ENCODE data around the gene EPHB1.

The EPHB1 gene

DNA sequence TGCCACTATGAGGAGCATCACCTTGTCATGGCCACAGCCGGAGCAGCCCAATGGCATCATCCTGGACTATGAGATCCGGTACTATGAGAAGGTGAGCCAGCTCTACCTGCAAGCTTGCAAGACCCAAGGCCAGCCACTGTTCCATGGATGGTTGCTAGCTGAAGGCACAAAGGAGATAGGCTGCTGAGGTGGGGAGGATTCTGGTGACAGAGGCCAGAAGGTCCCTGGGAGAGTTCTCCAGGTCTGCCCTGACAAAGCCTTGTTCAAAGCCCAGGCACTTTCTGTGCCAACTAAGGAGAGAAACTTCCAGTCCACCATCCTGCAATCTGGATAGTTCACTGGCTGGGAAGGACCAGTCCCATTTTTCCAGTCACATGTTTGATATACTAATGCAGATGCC lies 359.1 kb downstream of the EPHB1 start:
- Histone ChIP-seq H3K9ac (ENCODE audit: low read length) (no peak overlapping the region), H3K36me3 (ENCODE audit: control insufficient read depth, insufficient read depth, low read length) (no peaks in the 10 kb centered on the region), H3K27me3 (ENCODE audit: control insufficient read depth, insufficient read depth, low read length) (no peaks in the 10 kb centered on the region), H3K4me1 (ENCODE audit: control insufficient read depth, insufficient read depth, low read length) (no peaks in the 10 kb centered on the region), H3K27ac (ENCODE audit: low read depth, low read length) (no peak overlapping the region), H3K4me3 (ENCODE audit: low read length) (no peak overlapping the region)

DNA sequence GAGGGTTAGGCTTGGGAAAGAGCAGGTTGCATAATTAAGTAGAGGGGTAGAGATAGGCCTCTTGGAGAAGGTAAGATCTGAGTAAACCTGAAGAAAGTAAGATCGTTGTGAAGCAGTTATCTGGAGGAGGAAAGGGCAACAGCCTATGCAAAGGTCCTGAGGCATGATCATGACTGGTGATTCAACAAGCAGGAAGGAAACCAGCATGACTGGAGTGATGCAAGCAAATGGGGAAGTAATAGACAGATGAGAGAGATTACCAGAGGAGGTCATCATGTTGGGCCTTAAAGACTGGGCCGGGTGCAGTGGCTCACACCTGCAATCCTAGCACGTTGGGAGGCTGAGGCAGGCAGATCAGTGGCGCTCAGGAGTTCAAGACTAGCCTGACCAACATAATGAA lies 360.2 kb downstream of the EPHB1 start:
- Histone ChIP-seq H3K9ac (ENCODE audit: low read length) (no peak overlapping the region), H3K27me3 (ENCODE audit: control insufficient read depth, insufficient read depth, low read length) (no peaks in the 10 kb centered on the region), H3K27ac (ENCODE audit: low read depth, low read length) (no peak overlapping the region), H3K4me3 (ENCODE audit: low read length) (no peak overlapping the region), H3K4me1 (ENCODE audit: control insufficient read depth, insufficient read depth, low read length) (no peaks in the 10 kb centered on the region), H3K36me3 (ENCODE audit: control insufficient read depth, insufficient read depth, low read length) (no peaks in the 10 kb centered on the region)

DNA sequence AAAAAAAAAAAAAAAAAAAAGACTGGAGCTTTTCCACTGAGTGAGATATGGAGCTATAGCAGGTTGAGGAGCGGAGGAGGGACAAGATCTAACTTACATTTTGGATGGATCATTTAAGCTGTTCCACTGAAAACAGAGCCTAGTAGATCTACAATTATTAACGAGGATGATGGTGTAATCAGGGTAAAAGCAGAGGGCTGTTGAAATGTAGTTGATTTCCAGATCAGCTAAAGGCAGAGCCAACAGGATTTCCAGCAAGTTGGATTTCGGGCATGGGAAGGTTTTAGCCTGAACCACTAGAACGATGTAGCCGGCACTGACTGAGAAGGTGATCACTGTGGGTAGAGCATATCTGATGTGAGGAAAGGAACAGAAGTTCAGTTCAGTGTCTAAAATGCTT lies 360.7 kb downstream of the EPHB1 start:
- Histone ChIP-seq H3K4me1 (ENCODE audit: control insufficient read depth, insufficient read depth, low read length) (no peaks in the 10 kb centered on the region), H3K27ac (ENCODE audit: low read depth, low read length) (no peak overlapping the region), H3K36me3 (ENCODE audit: control insufficient read depth, insufficient read depth, low read length) (no peaks in the 10 kb centered on the region), H3K27me3 (ENCODE audit: control insufficient read depth, insufficient read depth, low read length) (no peaks in the 10 kb centered on the region), H3K9ac (ENCODE audit: low read length) (no peak overlapping the region), H3K4me3 (ENCODE audit: low read length) (no peak overlapping the region)

DNA sequence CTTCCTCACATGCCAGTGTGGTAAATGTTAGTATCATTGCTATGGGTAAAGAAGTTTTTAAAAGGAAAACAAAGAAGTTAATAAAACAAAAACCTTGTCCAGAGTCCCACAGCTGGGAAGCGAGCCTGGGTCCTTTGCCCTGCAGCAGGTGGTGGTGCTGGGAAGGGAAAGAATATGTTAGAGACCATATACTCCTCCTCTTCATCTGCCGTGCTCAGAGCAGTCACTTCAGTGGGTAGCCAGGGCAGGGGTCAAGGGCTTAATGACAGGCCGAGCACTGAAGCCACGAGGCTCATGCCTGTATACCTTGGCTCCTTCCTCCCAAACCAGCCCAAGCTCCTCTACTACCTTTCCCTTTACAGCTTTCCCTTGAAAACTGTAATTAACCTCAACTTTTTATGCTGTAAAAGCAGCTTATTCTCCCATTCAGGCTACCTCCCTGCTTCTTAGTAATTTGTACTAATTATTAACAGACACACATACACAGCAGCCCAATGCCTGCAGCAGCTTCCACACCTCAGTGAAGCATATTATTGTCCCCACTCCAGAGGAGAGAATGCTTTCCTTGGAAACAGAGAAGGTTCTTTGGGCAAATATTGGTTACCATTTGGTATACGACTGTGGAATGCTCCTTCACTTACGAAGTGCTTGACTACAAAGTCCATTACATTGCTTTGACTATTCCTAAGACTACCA lies 362.1 kb downstream of the EPHB1 start:
- Histone ChIP-seq H3K27me3 (ENCODE audit: control insufficient read depth, insufficient read depth, low read length) (no peaks in the 10 kb centered on the region), H3K4me3 (ENCODE audit: low read length) (no peak overlapping the region), H3K36me3 (ENCODE audit: control insufficient read depth, insufficient read depth, low read length) (no peaks in the 10 kb centered on the region), H3K4me1 (ENCODE audit: control insufficient read depth, insufficient read depth, low read length) (no peaks in the 10 kb centered on the region), H3K9ac (ENCODE audit: low read length) (no peak overlapping the region), H3K27ac (ENCODE audit: low read depth, low read length) (no peak overlapping the region)

DNA sequence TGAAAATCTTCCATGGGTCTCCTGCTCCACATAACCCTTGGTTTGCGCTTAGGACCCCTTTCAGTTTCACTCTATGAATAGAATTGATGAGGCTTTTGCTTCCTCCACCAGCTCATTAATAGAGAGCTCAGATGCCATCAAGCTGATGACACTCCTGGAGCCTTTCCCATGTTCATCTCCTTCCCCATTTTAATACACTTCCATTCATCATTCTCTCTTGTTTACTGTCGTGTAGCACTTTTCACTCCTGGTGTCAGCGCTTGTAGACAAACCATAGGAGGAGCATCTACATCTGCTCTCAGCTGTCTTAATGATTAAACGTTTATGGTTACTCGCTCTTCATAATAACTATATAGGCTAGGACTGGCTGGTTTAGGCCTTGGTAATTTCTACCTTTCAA lies 363.5 kb downstream of the EPHB1 start:
- no peak overlapping the region for H3K4me3 ChIP-seq (ENCODE audit: low read length)
- no peaks in the 10 kb centered on the region for H3K27me3 ChIP-seq (ENCODE audit: control insufficient read depth, insufficient read depth, low read length)
- H3K9ac ChIP-seq (ENCODE audit: low read length), result no peak overlapping the region
- no peaks in the 10 kb centered on the region for H3K36me3 ChIP-seq (ENCODE audit: control insufficient read depth, insufficient read depth, low read length)
- H3K4me1 ChIP-seq (ENCODE audit: control insufficient read depth, insufficient read depth, low read length), result no peaks in the 10 kb centered on the region
- no peak overlapping the region for H3K27ac ChIP-seq (ENCODE audit: low read depth, low read length)

DNA sequence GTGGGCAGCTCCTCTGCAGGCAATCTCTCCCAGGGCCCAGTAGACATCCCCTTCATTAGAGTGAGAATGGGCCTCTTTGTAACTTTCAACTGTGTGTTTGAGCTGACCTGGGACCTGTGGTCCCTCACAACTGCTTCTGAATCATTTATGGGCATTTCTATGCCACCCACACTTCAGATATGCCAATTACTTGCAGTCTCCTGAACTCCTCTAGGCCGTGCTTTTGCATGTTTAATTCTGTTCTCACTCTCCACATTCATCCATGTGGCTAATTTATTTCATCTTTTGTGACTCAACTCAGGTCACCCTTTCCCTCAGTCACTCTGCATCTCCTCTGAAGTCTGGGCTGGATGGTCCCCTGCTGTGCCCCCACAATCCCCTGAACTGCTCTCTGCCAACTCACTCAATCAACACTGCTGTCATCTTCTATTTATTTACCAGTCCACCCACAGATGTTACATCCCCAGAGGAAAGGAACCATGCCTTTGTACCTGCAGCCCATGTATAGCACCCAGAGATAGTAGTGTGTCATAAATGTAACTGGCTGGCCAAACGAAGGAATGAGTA lies 364.7 kb downstream of the EPHB1 start:
- Histone ChIP-seq H3K36me3 (ENCODE audit: control insufficient read depth, insufficient read depth, low read length) (no peaks in the 10 kb centered on the region), H3K27ac (ENCODE audit: low read depth, low read length) (no peak overlapping the region), H3K27me3 (ENCODE audit: control insufficient read depth, insufficient read depth, low read length) (no peaks in the 10 kb centered on the region), H3K9ac (ENCODE audit: low read length) (no peak overlapping the region), H3K4me3 (ENCODE audit: low read length) (no peak overlapping the region), H3K4me1 (ENCODE audit: control insufficient read depth, insufficient read depth, low read length) (no peaks in the 10 kb centered on the region)

DNA sequence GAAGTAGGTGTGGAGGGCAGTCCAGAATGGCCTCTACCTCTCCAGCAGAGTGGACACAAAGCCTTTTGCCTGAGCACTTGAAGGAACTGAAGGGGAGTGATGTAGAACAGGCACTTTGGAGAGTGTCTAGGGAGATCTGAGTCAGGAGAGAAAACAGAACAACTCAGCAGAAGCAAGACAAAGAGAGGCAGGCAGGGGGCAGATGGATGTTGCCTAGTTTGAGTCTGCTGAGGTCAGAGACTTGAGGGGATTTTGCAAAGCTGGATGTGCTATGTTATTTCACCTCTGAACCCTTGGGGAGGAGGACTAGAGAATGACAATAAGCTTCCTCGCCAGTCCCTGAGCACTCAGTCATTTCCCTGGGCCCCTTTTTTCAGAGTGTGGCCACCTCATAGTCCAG lies 366.4 kb downstream of the EPHB1 start:
- Histone ChIP-seq H3K4me1 (ENCODE audit: control insufficient read depth, insufficient read depth, low read length) (no peaks in the 10 kb centered on the region), H3K36me3 (ENCODE audit: control insufficient read depth, insufficient read depth, low read length) (no peaks in the 10 kb centered on the region), H3K27ac (ENCODE audit: low read depth, low read length) (no peak overlapping the region), H3K9ac (ENCODE audit: low read length) (no peak overlapping the region), H3K27me3 (ENCODE audit: control insufficient read depth, insufficient read depth, low read length) (no peaks in the 10 kb centered on the region), H3K4me3 (ENCODE audit: low read length) (no peak overlapping the region)

DNA sequence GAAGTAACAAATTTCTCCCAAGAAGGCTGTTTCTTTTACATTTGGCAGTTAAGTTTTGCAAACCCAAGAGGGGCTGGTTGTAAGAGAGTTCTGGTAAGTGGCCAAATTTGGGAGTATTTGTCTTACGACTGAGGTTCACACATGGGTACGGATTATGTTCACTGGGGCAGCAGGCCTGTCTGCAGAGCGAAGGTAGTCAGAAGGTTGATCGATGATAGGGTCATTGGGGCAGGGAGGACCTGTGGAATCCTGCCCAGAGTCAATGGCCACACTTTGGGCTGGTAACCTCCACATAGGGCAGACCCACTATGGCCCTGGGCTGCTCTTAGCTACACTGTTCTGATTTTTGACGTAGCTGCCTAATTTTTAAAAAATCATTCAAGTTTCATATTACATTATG lies 368.6 kb downstream of the EPHB1 start:
- Histone ChIP-seq H3K4me3 (ENCODE audit: low read length) (no peak overlapping the region), H3K9ac (ENCODE audit: low read length) (no peak overlapping the region), H3K27ac (ENCODE audit: low read depth, low read length) (no peak overlapping the region), H3K27me3 (ENCODE audit: control insufficient read depth, insufficient read depth, low read length) (no peaks in the 10 kb centered on the region), H3K36me3 (ENCODE audit: control insufficient read depth, insufficient read depth, low read length) (no peaks in the 10 kb centered on the region), H3K4me1 (ENCODE audit: control insufficient read depth, insufficient read depth, low read length) (no peaks in the 10 kb centered on the region)

DNA sequence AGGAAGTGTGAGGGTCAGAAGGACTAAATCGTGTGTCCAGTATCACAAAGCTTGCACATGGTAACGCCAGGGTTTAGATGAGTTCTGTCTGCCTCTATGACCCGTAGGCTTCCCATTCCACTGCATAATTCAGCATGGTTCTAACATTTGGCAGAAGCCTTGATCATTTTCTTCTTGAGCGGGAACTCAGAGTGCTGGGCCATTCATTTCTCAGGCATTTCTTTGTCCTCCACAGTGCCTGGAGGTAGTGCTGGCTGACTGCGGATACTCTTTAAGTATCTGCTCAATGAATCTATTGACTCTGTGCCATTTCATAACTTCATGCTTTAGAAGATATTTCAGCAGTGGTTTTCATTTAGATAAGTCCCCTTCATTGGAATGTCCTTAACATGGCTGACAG lies 370.2 kb downstream of the EPHB1 start:
- no peaks in the 10 kb centered on the region for H3K27me3 ChIP-seq (ENCODE audit: control insufficient read depth, insufficient read depth, low read length)
- no peak overlapping the region for H3K4me3 ChIP-seq (ENCODE audit: low read length)
- H3K9ac ChIP-seq (ENCODE audit: low read length), result no peak overlapping the region
- H3K36me3 ChIP-seq (ENCODE audit: control insufficient read depth, insufficient read depth, low read length), result no peaks in the 10 kb centered on the region
- H3K4me1 ChIP-seq (ENCODE audit: control insufficient read depth, insufficient read depth, low read length), result no peaks in the 10 kb centered on the region
- H3K27ac ChIP-seq (ENCODE audit: low read depth, low read length), result no peak overlapping the region

DNA sequence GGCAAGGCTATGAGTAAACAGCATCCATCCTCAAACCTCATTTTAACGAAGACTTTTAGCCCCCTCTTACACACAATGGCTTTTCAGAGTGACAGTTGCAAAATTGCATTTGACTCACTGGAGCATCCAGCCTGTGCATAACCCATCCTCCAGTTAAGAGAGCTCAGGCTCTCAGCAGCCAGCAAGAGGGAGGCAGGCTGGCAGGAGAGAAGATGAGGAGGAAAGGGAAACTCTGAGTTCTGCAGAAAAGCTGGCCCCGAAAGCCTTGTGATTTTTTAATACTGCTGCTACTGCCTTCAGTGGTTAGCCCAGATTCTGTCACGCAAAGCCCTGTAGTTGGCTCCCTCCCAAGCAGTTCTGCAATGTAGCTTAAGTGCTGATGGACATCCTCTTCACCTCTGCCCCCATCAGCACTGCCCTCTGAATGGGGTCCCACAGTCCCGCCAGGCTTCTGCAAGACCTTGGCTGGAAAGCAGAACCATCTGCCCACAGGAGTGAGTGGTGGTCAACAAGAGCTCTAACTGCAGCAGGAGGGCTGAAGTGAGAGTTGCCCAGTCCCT lies 371.3 kb downstream of the EPHB1 start:
- no peak overlapping the region for H3K4me3 ChIP-seq (ENCODE audit: low read length)
- no peaks in the 10 kb centered on the region for H3K27me3 ChIP-seq (ENCODE audit: control insufficient read depth, insufficient read depth, low read length)
- H3K4me1 ChIP-seq (ENCODE audit: control insufficient read depth, insufficient read depth, low read length), result no peaks in the 10 kb centered on the region
- H3K36me3 ChIP-seq (ENCODE audit: control insufficient read depth, insufficient read depth, low read length), result no peaks in the 10 kb centered on the region
- no peak overlapping the region for H3K27ac ChIP-seq (ENCODE audit: low read depth, low read length)
- no peak overlapping the region for H3K9ac ChIP-seq (ENCODE audit: low read length)

DNA sequence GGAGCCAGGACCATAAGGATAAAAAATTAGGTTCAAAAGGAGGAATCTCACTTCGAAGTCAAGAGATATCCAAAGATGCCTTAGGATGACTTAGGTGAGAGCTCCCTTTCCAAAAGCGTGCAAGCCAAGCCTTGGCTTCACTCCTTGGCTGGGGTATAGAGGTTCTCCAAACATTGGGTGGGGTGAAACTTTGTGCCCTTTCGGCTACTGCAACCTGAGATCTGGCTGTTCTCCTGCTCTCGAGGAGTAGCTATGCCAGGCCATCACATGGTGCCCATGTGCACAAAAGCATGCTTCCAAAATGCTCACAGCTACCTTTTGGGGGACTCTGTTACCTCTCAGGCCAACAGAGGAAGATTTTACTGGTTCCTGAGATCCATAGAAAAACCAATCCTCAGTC lies 373.8 kb downstream of the EPHB1 start:
- Histone ChIP-seq H3K9ac (ENCODE audit: low read length) (no peak overlapping the region), H3K27ac (ENCODE audit: low read depth, low read length) (no peak overlapping the region), H3K36me3 (ENCODE audit: control insufficient read depth, insufficient read depth, low read length) (no peaks in the 10 kb centered on the region), H3K27me3 (ENCODE audit: control insufficient read depth, insufficient read depth, low read length) (no peaks in the 10 kb centered on the region), H3K4me3 (ENCODE audit: low read length) (no peak overlapping the region), H3K4me1 (ENCODE audit: control insufficient read depth, insufficient read depth, low read length) (no peaks in the 10 kb centered on the region)

DNA sequence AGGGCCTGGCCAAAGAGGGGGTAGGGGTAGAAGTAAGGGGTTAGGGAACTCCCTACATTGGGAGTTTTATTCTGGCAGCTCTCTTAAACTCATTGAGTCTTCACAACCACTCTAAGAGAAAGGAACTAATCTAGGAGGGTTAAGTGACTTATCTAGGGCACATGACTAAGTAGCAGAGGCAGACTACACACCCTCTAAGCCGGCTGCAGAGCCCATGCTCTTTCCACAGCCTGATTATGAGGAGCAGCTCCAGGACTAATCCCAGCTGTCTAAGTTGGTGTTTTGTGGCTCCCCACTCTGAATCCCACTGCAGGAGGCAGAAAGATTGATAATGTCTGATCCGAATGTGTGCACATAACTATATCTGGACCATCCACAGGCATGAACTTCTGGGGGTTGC lies 374.6 kb downstream of the EPHB1 start:
- H3K27me3 ChIP-seq (ENCODE audit: control insufficient read depth, insufficient read depth, low read length), result no peaks in the 10 kb centered on the region
- H3K36me3 ChIP-seq (ENCODE audit: control insufficient read depth, insufficient read depth, low read length), result no peaks in the 10 kb centered on the region
- no peak overlapping the region for H3K4me3 ChIP-seq (ENCODE audit: low read length)
- H3K27ac ChIP-seq (ENCODE audit: low read depth, low read length), result no peak overlapping the region
- no peak overlapping the region for H3K9ac ChIP-seq (ENCODE audit: low read length)
- H3K4me1 ChIP-seq (ENCODE audit: control insufficient read depth, insufficient read depth, low read length), result no peaks in the 10 kb centered on the region

DNA sequence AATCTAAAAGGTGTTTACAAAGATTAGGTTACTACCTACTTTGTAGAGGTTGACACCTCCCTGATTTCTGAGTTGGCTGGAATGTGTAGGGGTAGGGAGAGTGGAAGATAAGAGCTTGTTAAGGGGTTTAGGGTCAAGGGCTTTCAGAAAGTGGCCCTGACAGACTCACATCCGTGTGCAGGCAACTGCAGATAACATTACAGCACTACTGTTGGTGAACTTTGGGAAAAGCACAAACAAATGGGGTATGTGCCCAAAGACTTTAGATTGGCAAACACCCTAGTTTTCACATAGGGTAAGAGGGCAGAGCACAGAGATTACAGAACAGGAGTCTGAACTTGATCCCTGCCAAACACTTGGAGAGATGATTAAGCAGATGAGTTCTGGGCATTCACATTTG lies 375.7 kb downstream of the EPHB1 start:
- H3K9ac ChIP-seq (ENCODE audit: low read length), result no peak overlapping the region
- no peak overlapping the region for H3K27ac ChIP-seq (ENCODE audit: low read depth, low read length)
- no peaks in the 10 kb centered on the region for H3K4me1 ChIP-seq (ENCODE audit: control insufficient read depth, insufficient read depth, low read length)
- no peaks in the 10 kb centered on the region for H3K36me3 ChIP-seq (ENCODE audit: control insufficient read depth, insufficient read depth, low read length)
- H3K4me3 ChIP-seq (ENCODE audit: low read length), result no peak overlapping the region
- H3K27me3 ChIP-seq (ENCODE audit: control insufficient read depth, insufficient read depth, low read length), result no peaks in the 10 kb centered on the region
